Jurkat, Clone E6-1 (cell line): ENCODE results near the gene PVRIG.
A peak's percentile ranks its signal among the peaks of the same experiment; 100 is the strongest.
"Not testable (repeated sequence)": the region's sequence is repeated elsewhere in the genome, so short reads cannot be mapped to it uniquely, and the experiment has no call there.

Source experiments
- DNase-seq: peaks from one replicate; pipeline ENCODE4 v3.0.0-alpha.2; 2011; ENCODE audit warnings: low read depth, low spot score
- H3K4me3 ChIP-seq: 2 replicates; pipeline ENCODE4 v1.5.1; 2011; ENCODE audit warnings: mild to moderate bottlenecking, low read length, control low read depth, moderate library complexity

The PVRIG gene

GRCh38 chr7:100266576-100267354, 47.0 kb downstream of the PVRIG start:
- DNase-seq: no peak

GRCh38 chr7:100267648-100268047, 47.9 kb downstream of the PVRIG start:
- H3K4me3 ChIP-seq: no peak overlapping the region

More at GRCh38 chr7:100266576-100267354, 47.0 kb downstream of the PVRIG start:
- H3K4me3 ChIP-seq: no peak overlapping the region

GRCh38 chr7:100268882-100269281, 49.1 kb downstream of the PVRIG start:
- not testable (repeated sequence) for DNase-seq, H3K4me3 ChIP-seq

More at GRCh38 chr7:100267648-100268047, 47.9 kb downstream of the PVRIG start:
- DNase-seq: no peak

DNA sequence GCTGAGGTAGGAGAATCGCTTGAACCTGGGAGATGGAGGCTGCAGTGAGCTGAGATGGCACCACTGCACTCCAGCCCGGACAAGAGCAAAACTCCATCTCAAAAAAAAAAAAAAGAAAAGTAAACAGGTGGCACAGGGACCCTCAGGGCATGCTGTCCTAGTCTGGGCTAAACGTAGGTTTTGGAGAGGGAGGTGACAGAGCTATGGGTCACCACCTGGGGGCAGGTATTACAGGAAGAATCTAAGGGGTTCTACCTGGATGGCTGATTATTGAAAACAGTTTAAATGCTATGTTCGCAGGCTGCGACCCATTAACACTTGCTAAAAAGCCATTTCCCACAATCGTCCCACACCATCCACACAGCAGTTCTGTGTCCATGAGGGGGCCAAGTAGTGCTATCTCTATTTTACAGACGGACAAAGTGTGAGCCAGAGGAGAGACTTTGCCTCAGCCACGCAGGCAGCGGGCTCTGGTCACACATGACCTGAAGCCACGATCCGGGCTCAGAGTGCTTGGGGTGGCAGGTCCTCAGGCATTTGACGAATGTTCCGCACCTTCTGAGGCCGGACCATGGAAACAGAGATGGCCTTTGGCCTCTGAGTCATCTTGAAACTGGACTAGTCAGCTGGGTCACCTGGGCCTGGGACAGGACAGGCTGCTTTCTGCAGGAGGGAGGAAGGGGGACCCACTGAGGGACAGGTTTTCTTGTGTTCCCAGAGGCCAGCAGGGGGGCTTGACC, 49.7 kb downstream of the PVRIG start:
- DNase-seq, H3K4me3 ChIP-seq: not testable (repeated sequence)

- peak overlapping the region; percentile 58 for H3K4me3 ChIP-seq
- DNase-seq: not testable (repeated sequence)
These were observed 50.5 kb downstream of the PVRIG start for GRCh38 chr7:100270046-100270918.
